Activated CD8-positive, alpha-beta T cell treated with anti-CD3 and anti-CD28 coated beads for 36 hours (primary cell): ENCODE measurements around the gene RASGRP3. TPM values are rescaled to one million over a fixed set of nuclear protein-coding genes. Genes with fewer than 3 reads are reported as not detected.

ENCODE experiments used
- ATAC-seq: fragments of 200-7000 bp; cut with Tn5 transposase; one replicate; pipeline ENCODE4 v1.10.0; 2021; ENCODE audit warnings: mild to moderate bottlenecking, moderate library complexity
- CTCF ChIA-PET: fragments of 350-600 bp; sonication (Branson Sonifier 250); formaldehyde crosslinking; loops from one replicate; lab custom pipeline; 2021; ENCODE audit warnings: antibody characterized with exemption; lab: Charles Lee
- POLR2A ChIA-PET: fragments of 350-600 bp; sonication (Branson Sonifier 250); formaldehyde crosslinking; loops from one replicate; lab custom pipeline; 2021; ENCODE audit warnings: antibody characterized with exemption; lab: Charles Lee
- DNase-seq: peaks from one replicate; pipeline ENCODE4 v3.0.0-alpha.2; 2020
- H3K27ac Mint-ChIP-seq: one replicate; pipeline ENCODE4 v1.8.0; 2021; ENCODE audit warnings: mild to moderate bottlenecking, mixed read lengths
- H3K27me3 Mint-ChIP-seq: one replicate; pipeline ENCODE4 v1.8.0; 2021; ENCODE audit warnings: mixed read lengths
- H3K36me3 Mint-ChIP-seq: one replicate; pipeline ENCODE4 v1.8.0; 2021; ENCODE audit warnings: low read depth, mixed read lengths
- H3K4me1 Mint-ChIP-seq: one replicate; pipeline ENCODE4 v1.8.0; 2021; ENCODE audit warnings: low read depth, mixed read lengths
- H3K4me3 Mint-ChIP-seq: one replicate; pipeline ENCODE4 v1.8.0; 2021; ENCODE audit warnings: mild to moderate bottlenecking, moderate library complexity, mixed read lengths
- H3K9me3 Mint-ChIP-seq: one replicate; pipeline ENCODE4 v1.8.0; 2021; ENCODE audit warnings: mixed read lengths
- CTCF ChIP-seq: fragments of 200-600 bp; IDR thresholded peaks from one replicate; pipeline ENCODE4 v1.8.0; 2022; ENCODE audit warnings: antibody characterized with exemption, mild to moderate bottlenecking
- intact Hi-C: fragments of 100-400 bp; cut with micrococcal nuclease; formaldehyde crosslinking; loops from one replicate; pipeline ENCODE4 v1.10.0; 2022
- total RNA-seq, 2 experiments: library from RNA; stranded (reverse); gene quantifications; one replicate each; pipeline ENCODE4 v1.2.3, GENCODE V29; 2021

Gene RASGRP3
- total RNA-seq, 2 experiments from 2014 or later = 0.98 to 1.6 TPM

- ATAC-seq = no peak
- no peak overlapping the region for H3K4me3 Mint-ChIP-seq
- POLR2A ChIA-PET = no interaction called here
- H3K9me3 Mint-ChIP-seq = no peaks in the 10 kb centered on the region
- CTCF ChIA-PET = no interaction called here
- no peak overlapping the region for H3K27ac Mint-ChIP-seq
- intact Hi-C loops = no loop called here
- no peaks in the 10 kb centered on the region for H3K27me3 Mint-ChIP-seq
- peaks cover 7% of the 10 kb centered on the region for H3K4me1 Mint-ChIP-seq
- TF ChIP-seq CTCF = no peak
- no peak for DNase-seq
- H3K36me3 Mint-ChIP-seq = peaks cover 9% of the 10 kb centered on the region
These were observed 101.2 kb downstream of the RASGRP3 start for GRCh38 chr2:33577668-33578067.

GRCh38 chr2:33579227-33579626 is 102.8 kb downstream of the RASGRP3 start:
- intact Hi-C loops = no loop called here
- ATAC-seq (no peak), DNase-seq (no peak)
- Mint-ChIP-seq H3K4me1 (peaks cover 7% of the 10 kb centered on the region), H3K27me3 (no peaks in the 10 kb centered on the region), H3K9me3 (no peaks in the 10 kb centered on the region), H3K27ac (no peak overlapping the region), H3K36me3 (peaks cover 11% of the 10 kb centered on the region), H3K4me3 (no peak overlapping the region)
- ChIA-PET POLR2A (interaction anchor here (1.2 kb wide), 1 partner anchor 103 kb away, joined by 3 read pairs; the partner anchor contains the start of gene RASGRP3), CTCF (no interaction called here)
- no peak for TF ChIP-seq CTCF

GRCh38 chr2:33581872-33582271 is 105.4 kb downstream of the RASGRP3 start:
- ATAC-seq (no peak), DNase-seq (no peak)
- peaks cover 22% of the 10 kb centered on the region for H3K36me3 Mint-ChIP-seq
- no peak overlapping the region for H3K27ac Mint-ChIP-seq
- peaks cover 7% of the 10 kb centered on the region for H3K4me1 Mint-ChIP-seq
- no peaks in the 10 kb centered on the region for H3K9me3 Mint-ChIP-seq
- intact Hi-C loops = loop anchor here (1.0 to 10.0 kb wide), 2 partner anchors 107 to 167 kb away; no protein-coding TSS in a partner anchor
- TF ChIP-seq CTCF = no peak
- H3K27me3 Mint-ChIP-seq = no peaks in the 10 kb centered on the region
- ChIA-PET POLR2A (no interaction called here), CTCF (interaction anchor here (1.0 to 3.3 kb wide), 5 partner anchors 9 to 809 kb away, joined by 3 to 24 read pairs (median 7); no protein-coding TSS in a partner anchor)
- no peak overlapping the region for H3K4me3 Mint-ChIP-seq

- intact Hi-C loops = loop anchor here (10.0 kb wide), 1 partner anchor 169 kb away; no protein-coding TSS in a partner anchor
- no peaks in the 10 kb centered on the region for H3K27me3 Mint-ChIP-seq
- no peak overlapping the region for H3K4me3 Mint-ChIP-seq
- TF ChIP-seq CTCF = peak; percentile 92
- peaks cover 7% of the 10 kb centered on the region for H3K4me1 Mint-ChIP-seq
- peak; percentile 30 for DNase-seq
- ATAC-seq = no peak
- H3K36me3 Mint-ChIP-seq = peaks cover 22% of the 10 kb centered on the region
- POLR2A ChIA-PET = interaction anchor here (1.3 kb wide), 1 partner anchor 16 kb away, joined by 3 read pairs; the partner anchor contains the start of gene FAM98A
- H3K9me3 Mint-ChIP-seq = no peaks in the 10 kb centered on the region
- CTCF ChIA-PET = interaction anchor here (0.6 to 3.3 kb wide), 26 partner anchors 9 to 811 kb away, joined by 3 to 24 read pairs (median 4); partner anchors contain the start of genes FAM98A and RASGRP3
- H3K27ac Mint-ChIP-seq = peak overlapping the region; percentile 32
These were observed 106.9 kb downstream of the RASGRP3 start for GRCh38 chr2:33583194-33583938.

GRCh38 chr2:33586766-33587165 is 110.3 kb downstream of the RASGRP3 start:
- H3K4me3 Mint-ChIP-seq = no peak overlapping the region
- CTCF ChIA-PET = interaction anchor here (1.4 to 2.0 kb wide), 2 partner anchors 111 to 173 kb away, joined by 5 to 6 read pairs; no protein-coding TSS in a partner anchor
- intact Hi-C loops = loop anchor here (10.0 kb wide), 1 partner anchor 172 kb away; no protein-coding TSS in a partner anchor
- no peaks in the 10 kb centered on the region for H3K27me3 Mint-ChIP-seq
- H3K27ac Mint-ChIP-seq = no peak overlapping the region
- H3K36me3 Mint-ChIP-seq = peaks cover 31% of the 10 kb centered on the region
- no peak for TF ChIP-seq CTCF
- ATAC-seq (no peak), DNase-seq (no peak)
- H3K4me1 Mint-ChIP-seq = peaks cover 5% of the 10 kb centered on the region
- H3K9me3 Mint-ChIP-seq = no peaks in the 10 kb centered on the region
- POLR2A ChIA-PET = no interaction called here
